K562 (cell line): ENCODE data around the gene GNAS-AS1. TPM values are rescaled to one million over a fixed set of nuclear protein-coding genes. Genes with fewer than 3 reads are reported as not detected.

Source experiments
- JUNB ChIP-seq: fragments of 450-650 bp; formaldehyde crosslinking; conservative IDR thresholded peaks from 2 replicates; pipeline ENCODE4 v1.4.0; 2020; ENCODE audit warnings: mild to moderate bottlenecking
- MYC ChIP-seq, 2 experiments: fragments of 250-450 bp in 1 of 2; sonication (Bioruptor Pico) in 1 of 2; IDR thresholded peaks; 2 replicates each; pipeline versions ENCODE4 v1.5.1 to v1.6.1; 2012 to 2021; ENCODE audit warnings: low read depth in 2 of 2, borderline replicate concordance in 1 of 2, improper control_type of control experiment in 1 of 2, low read length in 1 of 2, mild to moderate bottlenecking in 1 of 2, moderate library complexity in 1 of 2
- polyA plus RNA-seq, 8 experiments: library from polyadenylated mRNA; depleted of rRNA in 4 of 8; stranded (reverse) in 5 of 8; unstranded in 3 of 8; fragments of >200 nt; fragmentation: Nextera tagmentation in 2 of 8; fragmentation: Illumina TruSeq in 1 of 8; extraction: Ambion mirVana in 2 of 8; extraction: Trizol in 1 of 8; gene quantifications; 2 replicates each; pipeline versions ENCODE4 v1.2.1 to v1.2.3, GENCODE V29; 2011 to 2014; ENCODE audit warnings: inconsistent platforms in 1 of 8, missing spikeins in 1 of 8
- total RNA-seq, 7 experiments: library from RNA; depleted of rRNA in 6 of 7; stranded (reverse); fragments of >200 nt in 6 of 7; fragmentation: Illumina TruSeq in 2 of 7; extraction: Trizol in 2 of 7; gene quantifications; 2 replicates each; pipeline versions ENCODE4 v1.2.1 to v1.2.3, GENCODE V29; 2011 to 2021; ENCODE audit warnings: low replicate concordance in 1 of 7
- TF ChIP-seq, protein P1 (sequence below): fragments of 200-800 bp; sonication (Bioruptor generic); IDR thresholded peaks from 2 replicates; pipeline ENCODE4 v1.6.1; 2016; ENCODE audit warnings: missing genetic modification characterization, missing compliant biosample characterization
- TF ChIP-seq, protein P2 (sequence below): sonication (generic); formaldehyde crosslinking; IDR thresholded peaks from 2 replicates; pipeline ENCODE4 v1.8.0; 2022; ENCODE audit warnings: mild to moderate bottlenecking, missing genetic modification reagents
- TF ChIP-seq, protein P3 (sequence below): fragments of 250-450 bp; sonication (Bioruptor Pico); IDR thresholded peaks from 2 replicates; pipeline ENCODE4 v1.4.0; 2020; ENCODE audit warnings: mild to moderate bottlenecking, moderate library complexity, borderline replicate concordance

The GNAS-AS1 gene
- total and polyA plus RNA-seq, 9 of the 15 experiments (the other 6 are each of a cell fraction or from before 2014, with no cell fraction given), result 0.04 to 2.5 (median 0.25) TPM

DNA sequence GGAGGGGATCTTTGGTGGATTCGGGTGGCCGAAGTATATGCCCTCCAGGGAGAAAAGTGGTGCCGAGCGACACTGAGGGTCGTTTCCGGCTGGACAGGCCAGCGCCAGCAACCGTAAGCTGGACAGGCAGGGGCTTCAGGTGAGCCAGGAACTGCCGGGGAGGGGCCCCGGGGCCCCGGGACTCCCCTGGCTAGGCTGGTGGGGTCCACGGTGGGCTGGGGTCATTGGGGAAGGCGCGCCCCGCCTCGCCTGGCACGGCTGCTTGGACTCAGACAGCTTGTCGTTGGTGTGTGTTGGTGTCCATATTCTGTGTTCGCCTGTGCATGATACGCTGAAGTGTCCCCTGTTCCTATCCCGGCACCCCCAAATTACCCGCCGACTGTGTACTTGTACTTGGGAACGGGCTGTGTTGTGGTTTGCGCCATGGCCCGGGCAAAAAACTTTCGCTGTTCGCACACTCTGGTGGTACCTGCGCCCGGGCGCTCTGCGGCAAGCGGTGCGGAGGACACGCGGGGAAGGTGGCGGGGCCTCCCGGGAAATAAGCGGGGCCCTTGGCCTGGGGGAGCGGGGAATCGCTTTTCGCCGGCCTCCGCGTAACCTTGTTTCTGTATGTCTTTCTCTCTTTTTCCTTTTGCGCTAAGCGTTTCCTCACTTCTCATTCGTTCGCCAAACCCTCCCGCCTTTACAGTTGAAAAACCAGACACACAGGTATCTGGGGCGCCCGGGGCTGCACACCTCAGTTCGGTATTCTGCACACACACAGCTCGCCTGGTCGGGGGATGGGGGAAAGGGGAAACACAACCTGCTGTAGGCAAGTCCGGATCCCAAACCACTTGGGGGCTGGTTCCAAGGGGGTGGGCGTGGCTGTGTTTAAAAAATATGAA, 5.0 kb upstream of the GNAS-AS1 start (continued):
- TF ChIP-seq, protein P1, sequence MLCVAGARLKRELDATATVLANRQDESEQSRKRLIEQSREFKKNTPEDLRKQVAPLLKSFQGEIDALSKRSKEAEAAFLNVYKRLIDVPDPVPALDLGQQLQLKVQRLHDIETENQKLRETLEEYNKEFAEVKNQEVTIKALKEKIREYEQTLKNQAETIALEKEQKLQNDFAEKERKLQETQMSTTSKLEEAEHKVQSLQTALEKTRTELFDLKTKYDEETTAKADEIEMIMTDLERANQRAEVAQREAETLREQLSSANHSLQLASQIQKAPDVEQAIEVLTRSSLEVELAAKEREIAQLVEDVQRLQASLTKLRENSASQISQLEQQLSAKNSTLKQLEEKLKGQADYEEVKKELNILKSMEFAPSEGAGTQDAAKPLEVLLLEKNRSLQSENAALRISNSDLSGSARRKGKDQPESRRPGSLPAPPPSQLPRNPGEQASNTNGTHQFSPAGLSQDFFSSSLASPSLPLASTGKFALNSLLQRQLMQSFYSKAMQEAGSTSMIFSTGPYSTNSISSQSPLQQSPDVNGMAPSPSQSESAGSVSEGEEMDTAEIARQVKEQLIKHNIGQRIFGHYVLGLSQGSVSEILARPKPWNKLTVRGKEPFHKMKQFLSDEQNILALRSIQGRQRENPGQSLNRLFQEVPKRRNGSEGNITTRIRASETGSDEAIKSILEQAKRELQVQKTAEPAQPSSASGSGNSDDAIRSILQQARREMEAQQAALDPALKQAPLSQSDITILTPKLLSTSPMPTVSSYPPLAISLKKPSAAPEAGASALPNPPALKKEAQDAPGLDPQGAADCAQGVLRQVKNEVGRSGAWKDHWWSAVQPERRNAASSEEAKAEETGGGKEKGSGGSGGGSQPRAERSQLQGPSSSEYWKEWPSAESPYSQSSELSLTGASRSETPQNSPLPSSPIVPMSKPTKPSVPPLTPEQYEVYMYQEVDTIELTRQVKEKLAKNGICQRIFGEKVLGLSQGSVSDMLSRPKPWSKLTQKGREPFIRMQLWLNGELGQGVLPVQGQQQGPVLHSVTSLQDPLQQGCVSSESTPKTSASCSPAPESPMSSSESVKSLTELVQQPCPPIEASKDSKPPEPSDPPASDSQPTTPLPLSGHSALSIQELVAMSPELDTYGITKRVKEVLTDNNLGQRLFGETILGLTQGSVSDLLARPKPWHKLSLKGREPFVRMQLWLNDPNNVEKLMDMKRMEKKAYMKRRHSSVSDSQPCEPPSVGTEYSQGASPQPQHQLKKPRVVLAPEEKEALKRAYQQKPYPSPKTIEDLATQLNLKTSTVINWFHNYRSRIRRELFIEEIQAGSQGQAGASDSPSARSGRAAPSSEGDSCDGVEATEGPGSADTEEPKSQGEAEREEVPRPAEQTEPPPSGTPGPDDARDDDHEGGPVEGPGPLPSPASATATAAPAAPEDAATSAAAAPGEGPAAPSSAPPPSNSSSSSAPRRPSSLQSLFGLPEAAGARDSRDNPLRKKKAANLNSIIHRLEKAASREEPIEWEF (CRISPR knock-in tag), result no peak
- TF ChIP-seq, protein P2, sequence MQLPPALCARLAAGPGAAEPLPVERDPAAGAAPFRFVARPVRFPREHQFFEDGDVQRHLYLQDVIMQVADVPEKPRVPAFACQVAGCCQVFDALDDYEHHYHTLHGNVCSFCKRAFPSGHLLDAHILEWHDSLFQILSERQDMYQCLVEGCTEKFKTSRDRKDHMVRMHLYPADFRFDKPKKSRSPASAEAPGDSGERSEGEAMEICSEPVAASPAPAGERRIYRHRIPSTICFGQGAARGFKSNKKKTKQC (CRISPR knock-in tag), result no peak
- TF ChIP-seq, protein P3, sequence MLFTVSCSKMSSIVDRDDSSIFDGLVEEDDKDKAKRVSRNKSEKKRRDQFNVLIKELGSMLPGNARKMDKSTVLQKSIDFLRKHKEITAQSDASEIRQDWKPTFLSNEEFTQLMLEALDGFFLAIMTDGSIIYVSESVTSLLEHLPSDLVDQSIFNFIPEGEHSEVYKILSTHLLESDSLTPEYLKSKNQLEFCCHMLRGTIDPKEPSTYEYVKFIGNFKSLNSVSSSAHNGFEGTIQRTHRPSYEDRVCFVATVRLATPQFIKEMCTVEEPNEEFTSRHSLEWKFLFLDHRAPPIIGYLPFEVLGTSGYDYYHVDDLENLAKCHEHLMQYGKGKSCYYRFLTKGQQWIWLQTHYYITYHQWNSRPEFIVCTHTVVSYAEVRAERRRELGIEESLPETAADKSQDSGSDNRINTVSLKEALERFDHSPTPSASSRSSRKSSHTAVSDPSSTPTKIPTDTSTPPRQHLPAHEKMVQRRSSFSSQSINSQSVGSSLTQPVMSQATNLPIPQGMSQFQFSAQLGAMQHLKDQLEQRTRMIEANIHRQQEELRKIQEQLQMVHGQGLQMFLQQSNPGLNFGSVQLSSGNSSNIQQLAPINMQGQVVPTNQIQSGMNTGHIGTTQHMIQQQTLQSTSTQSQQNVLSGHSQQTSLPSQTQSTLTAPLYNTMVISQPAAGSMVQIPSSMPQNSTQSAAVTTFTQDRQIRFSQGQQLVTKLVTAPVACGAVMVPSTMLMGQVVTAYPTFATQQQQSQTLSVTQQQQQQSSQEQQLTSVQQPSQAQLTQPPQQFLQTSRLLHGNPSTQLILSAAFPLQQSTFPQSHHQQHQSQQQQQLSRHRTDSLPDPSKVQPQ (CRISPR knock-in tag), result no peak
- no peak for TF ChIP-seq MYC (IDR thresholded peaks at IDR 0.05; ENCODE audit: low read depth, low read length)
- TF ChIP-seq MYC (CRISPR knock-in tag; IDR thresholded peaks at IDR 0.05; ENCODE audit: borderline replicate concordance, low read depth), result no peak
- TF ChIP-seq JUNB (CRISPR knock-in tag), result no peak
